Cardiac muscle cell (in vitro differentiated cells and primary cell): Measurements from ENCODE around the gene CCDC121. TPM values are rescaled to one million over a fixed set of nuclear protein-coding genes. Genes with fewer than 3 reads are reported as not detected.

Experiments
- DNase-seq, 2 donors: peaks; one replicate each; pipeline versions ENCODE4 v3.0.0 to v3.0.0-alpha.2; 2010 to 2017; ENCODE audit warnings: low read depth in 1 of 2, low spot score in 1 of 2
- H3K27ac ChIP-seq: fragments of 200-600 bp; sonication (generic); 2 replicates; pipeline ENCODE4 v1.5.1; 2016
- H3K27me3 ChIP-seq: fragments of 200-600 bp; sonication (generic); 2 replicates; pipeline ENCODE4 v1.6.0; 2016; ENCODE audit warnings: control low read depth
- H3K36me3 ChIP-seq: fragments of 200-600 bp; sonication (generic); 2 replicates; pipeline ENCODE4 v1.5.1; 2016; ENCODE audit warnings: control low read depth
- H3K4me1 ChIP-seq: fragments of 200-600 bp; sonication (generic); 2 replicates; pipeline ENCODE4 v1.8.1; 2017; ENCODE audit warnings: low read depth, mild to moderate bottlenecking, mixed run types
- H3K4me3 ChIP-seq: fragments of 200-600 bp; sonication (generic); 2 replicates; pipeline ENCODE4 v1.5.1; 2016; ENCODE audit warnings: mild to moderate bottlenecking
- H3K9me3 ChIP-seq: fragments of 200-600 bp; sonication (generic); 2 replicates; pipeline ENCODE4 v1.5.1; 2017; ENCODE audit warnings: low read depth, mild to moderate bottlenecking, control low read depth
- polyA plus RNA-seq: library from polyadenylated mRNA; unstranded; fragments of >200 nt; fragmentation: Nextera tagmentation; extraction: Ambion mirVana; gene quantifications from 2 replicates; pipeline ENCODE4 v1.2.1, GENCODE V29; 2016
- total RNA-seq: library from RNA; depleted of rRNA; stranded (reverse); fragments of >200 nt; gene quantifications from 2 replicates; pipeline ENCODE4 v1.2.3, GENCODE V29; 2016
- TF ChIP-seq, protein P1 (sequence below): IDR thresholded peaks from 2 replicates; pipeline ENCODE4 v1.5.1; 2012; ENCODE audit warnings: low read depth, mild to moderate bottlenecking, low read length

CCDC121 gene, protein sequence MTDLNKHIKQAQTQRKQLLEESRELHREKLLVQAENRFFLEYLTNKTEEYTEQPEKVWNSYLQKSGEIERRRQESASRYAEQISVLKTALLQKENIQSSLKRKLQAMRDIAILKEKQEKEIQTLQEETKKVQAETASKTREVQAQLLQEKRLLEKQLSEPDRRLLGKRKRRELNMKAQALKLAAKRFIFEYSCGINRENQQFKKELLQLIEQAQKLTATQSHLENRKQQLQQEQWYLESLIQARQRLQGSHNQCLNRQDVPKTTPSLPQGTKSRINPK
- 4.2 and 6.1 TPM in 2 replicates for total RNA-seq
- polyA plus RNA-seq: 5.1 and 6.1 TPM in 2 replicates

DNA sequence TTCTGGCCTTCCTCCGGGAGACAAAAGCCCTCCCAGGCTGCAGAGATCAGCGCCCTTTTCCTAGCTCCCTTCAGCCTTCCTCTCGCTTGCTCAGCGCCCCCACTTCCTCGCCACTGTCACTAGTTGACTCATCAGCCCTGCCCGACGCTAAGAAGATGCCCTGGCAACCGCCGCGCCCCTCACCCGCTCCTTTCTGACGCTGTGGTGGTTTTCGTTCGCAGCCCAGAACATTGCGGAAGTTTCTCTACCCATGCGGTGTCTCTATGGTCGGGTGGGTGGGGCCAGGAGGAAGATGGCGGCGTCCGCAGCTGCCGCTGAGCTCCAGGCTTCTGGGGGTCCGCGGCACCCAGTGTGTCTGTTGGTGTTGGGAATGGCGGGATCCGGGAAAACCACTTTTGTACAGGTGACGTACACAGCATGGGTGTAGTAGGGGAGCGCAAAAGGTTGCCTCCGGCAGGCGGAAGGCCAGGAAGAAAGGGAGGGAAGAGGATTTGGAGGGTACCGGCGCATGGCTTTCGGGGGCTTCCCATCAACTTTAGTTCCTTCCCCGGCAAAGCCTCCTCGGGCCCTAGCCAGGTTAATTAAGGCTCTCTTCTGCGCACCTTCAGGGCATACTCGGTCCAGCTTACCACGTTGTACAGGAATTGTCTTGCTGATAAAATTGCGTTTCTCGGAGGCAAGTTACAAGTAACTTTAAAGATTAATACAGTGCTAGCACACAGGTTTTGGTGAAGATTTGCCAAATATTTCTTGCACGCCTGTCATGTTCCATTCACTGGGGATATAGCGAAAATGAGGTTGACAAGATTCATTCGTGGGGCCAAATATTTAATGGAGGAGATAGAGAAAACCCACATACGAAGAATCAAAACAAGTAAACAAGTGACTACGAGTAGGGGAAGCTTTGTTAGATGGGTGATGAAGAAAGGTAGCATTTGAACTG is at the start of gene CCDC121, which contains the start of gene GPN1:
CCDC121 (minus strand) TSS at position 246 of the 943 bp plus-strand sequence. CDS start 1,213 bp downstream, outside the sequence.
GPN1 (plus strand) TSS at position 284 of the 943 bp plus-strand sequence; CDS start at position 293, 9 bp downstream.
- H3K4me3 ChIP-seq: peak within 1 kb of the TSS; percentile 71
- peak; percentile 87 to 92 for DNase-seq
- H3K4me1 ChIP-seq: no peaks in the 10 kb centered on the region
- H3K9me3 ChIP-seq: no peaks in the 10 kb centered on the region
- no peak within 1 kb of the TSS for H3K27ac ChIP-seq
- H3K36me3 ChIP-seq: peaks cover 28% of the 10 kb centered on the region
- H3K27me3 ChIP-seq: no peaks in the 10 kb centered on the region
- TF ChIP-seq, protein P1, sequence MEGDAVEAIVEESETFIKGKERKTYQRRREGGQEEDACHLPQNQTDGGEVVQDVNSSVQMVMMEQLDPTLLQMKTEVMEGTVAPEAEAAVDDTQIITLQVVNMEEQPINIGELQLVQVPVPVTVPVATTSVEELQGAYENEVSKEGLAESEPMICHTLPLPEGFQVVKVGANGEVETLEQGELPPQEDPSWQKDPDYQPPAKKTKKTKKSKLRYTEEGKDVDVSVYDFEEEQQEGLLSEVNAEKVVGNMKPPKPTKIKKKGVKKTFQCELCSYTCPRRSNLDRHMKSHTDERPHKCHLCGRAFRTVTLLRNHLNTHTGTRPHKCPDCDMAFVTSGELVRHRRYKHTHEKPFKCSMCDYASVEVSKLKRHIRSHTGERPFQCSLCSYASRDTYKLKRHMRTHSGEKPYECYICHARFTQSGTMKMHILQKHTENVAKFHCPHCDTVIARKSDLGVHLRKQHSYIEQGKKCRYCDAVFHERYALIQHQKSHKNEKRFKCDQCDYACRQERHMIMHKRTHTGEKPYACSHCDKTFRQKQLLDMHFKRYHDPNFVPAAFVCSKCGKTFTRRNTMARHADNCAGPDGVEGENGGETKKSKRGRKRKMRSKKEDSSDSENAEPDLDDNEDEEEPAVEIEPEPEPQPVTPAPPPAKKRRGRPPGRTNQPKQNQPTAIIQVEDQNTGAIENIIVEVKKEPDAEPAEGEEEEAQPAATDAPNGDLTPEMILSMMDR: no peak

DNA sequence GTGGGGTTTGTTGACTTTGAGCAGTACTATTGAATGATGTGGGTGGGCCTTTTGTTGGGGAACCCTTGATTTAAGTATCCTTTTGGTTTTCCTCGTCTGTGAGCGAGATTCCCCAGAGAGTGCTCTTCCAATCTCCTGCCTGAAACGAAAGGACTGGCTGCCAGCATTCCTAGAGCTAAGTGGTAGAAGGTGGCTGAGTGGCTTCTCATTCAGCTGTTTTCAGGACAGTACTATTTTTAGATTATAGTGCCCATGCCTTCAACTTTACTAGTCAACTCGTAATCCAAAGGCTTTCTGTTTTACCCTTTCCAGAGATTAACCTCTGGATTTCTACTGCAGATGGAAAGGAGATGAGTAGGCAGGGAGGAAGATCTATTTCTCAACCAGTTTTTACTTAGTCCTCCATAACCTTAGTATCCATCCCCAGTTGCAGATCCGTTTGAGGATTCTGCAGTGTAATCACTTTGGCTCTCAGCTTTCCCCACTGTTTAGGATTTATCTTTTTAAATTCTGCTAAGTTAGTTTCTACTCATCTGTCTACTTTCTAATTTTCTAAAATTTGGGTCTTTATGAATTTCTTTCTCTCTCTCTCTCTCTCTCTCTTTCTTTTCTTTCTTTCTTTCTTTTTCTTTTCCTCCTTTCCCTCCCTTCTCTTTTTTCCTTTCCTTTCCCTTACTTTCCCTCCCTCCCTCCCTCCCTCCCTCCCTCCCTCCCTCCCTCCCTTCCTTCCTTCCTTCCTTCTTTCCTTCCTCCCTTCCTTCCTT is 44.1 kb upstream of the CCDC121 start:
- H3K9me3 ChIP-seq: no peaks in the 10 kb centered on the region
- H3K36me3 ChIP-seq: peaks cover 55% of the 10 kb centered on the region
- H3K27me3 ChIP-seq: no peaks in the 10 kb centered on the region
- TF ChIP-seq, protein P1: no peak
- peaks cover 13% of the 10 kb centered on the region for H3K4me1 ChIP-seq
- H3K4me3 ChIP-seq: peak overlapping the region; percentile 15
- DNase-seq: peak in 1 of 2 donors; percentile 81
- peak overlapping the region; percentile 94 for H3K27ac ChIP-seq

DNA sequence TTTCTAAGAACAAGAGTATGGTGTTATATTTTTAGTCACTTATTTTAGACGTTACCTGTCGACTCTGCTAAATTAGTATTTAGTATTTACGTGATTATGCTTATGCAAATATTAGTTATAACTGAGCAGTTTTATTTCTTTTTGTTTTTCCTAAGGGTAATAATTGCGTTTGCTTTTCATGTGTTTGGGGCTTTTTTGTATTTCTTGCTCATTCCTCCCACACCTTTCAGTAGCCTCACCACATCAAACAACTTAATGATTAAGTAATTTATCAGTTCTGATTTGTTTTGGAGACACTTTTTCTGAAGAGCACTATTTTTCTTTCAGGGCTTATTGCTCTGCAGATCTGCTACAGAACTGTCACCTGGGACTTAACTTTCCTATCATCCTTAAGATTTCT is 42.4 kb upstream of the CCDC121 start:
- Histone ChIP-seq H3K4me3 (no peak overlapping the region), H3K9me3 (no peaks in the 10 kb centered on the region), H3K36me3 (peaks cover 49% of the 10 kb centered on the region), H3K27me3 (no peaks in the 10 kb centered on the region), H3K27ac (peak overlapping the region; percentile 94), H3K4me1 (peaks cover 13% of the 10 kb centered on the region)
- no peak for DNase-seq
- TF ChIP-seq, protein P1: no peak

DNA sequence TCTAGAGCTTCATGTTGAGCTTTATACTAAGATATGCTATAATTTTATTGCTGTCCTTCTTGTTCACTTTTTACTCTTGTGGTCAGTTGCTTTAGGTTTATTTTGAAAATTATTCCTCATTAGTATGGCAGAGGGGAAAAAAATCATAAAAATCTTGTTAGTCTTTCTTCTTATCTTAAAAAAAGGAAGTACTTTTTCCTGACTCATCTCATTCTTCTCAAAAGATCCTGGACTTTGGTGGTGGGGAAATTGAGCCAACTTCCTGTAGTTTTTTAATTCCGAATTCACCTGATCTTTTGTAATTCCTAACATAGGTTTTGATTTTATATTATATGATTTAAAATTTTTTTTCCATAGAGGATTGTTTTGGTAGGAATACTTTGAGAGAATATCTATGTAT is 38.6 kb upstream of the CCDC121 start:
- Histone ChIP-seq H3K9me3 (no peaks in the 10 kb centered on the region), H3K4me3 (no peak overlapping the region), H3K36me3 (peaks cover 34% of the 10 kb centered on the region), H3K27me3 (no peaks in the 10 kb centered on the region), H3K27ac (no peak overlapping the region), H3K4me1 (peaks cover 25% of the 10 kb centered on the region)
- TF ChIP-seq, protein P1: no peak
- DNase-seq: no peak
